Hematopoietic multipotent progenitor cell treated with erythropoietin and hydrocortisone succinate and interleukin-3 and kit ligand, for 4 days (in vitro differentiated cells): Measurements from ENCODE around the gene NR6A1.

Experiments
- DNase-seq: peaks from one replicate; pipeline ENCODE4 v3.0.0-alpha.2; 2015

The NR6A1 gene

GRCh38 chr9:124500028-124500795 lies 270.9 kb downstream of the NR6A1 start:
- no peak for DNase-seq

- DNase-seq, result no peak
Observed at GRCh38 chr9:124499216-124499615, 271.9 kb downstream of the NR6A1 start.

- DNase-seq, result no peak
Observed at GRCh38 chr9:124498499-124499146, 272.5 kb downstream of the NR6A1 start.

- DNase-seq, result no peak
Observed at GRCh38 chr9:124498040-124498439, 273.1 kb downstream of the NR6A1 start.

- DNase-seq, result no peak
Observed at GRCh38 chr9:124497441-124497840, 273.7 kb downstream of the NR6A1 start.

GRCh38 chr9:124496463-124496862 lies 274.6 kb downstream of the NR6A1 start:
- no peak for DNase-seq

GRCh38 chr9:124496075-124496449 lies 275.0 kb downstream of the NR6A1 start:
- DNase-seq, result peak; percentile 69

- peak; percentile 66 for DNase-seq
Observed at GRCh38 chr9:124495126-124496074, 275.7 kb downstream of the NR6A1 start.

GRCh38 chr9:124493794-124494479 lies 277.2 kb downstream of the NR6A1 start:
- DNase-seq, result no peak

GRCh38 chr9:124493218-124493617 lies 277.9 kb downstream of the NR6A1 start:
- no peak for DNase-seq

GRCh38 chr9:124492818-124493217 lies 278.3 kb downstream of the NR6A1 start:
- no peak for DNase-seq

GRCh38 chr9:124491049-124491975 lies 279.8 kb downstream of the NR6A1 start:
- no peak for DNase-seq

- no peak for DNase-seq
Observed at GRCh38 chr9:124490004-124490403, 281.1 kb downstream of the NR6A1 start.

- DNase-seq, result no peak
Observed at GRCh38 chr9:124489222-124489621, 281.9 kb downstream of the NR6A1 start.

- DNase-seq, result no peak
Observed at GRCh38 chr9:124488641-124489210, 282.4 kb downstream of the NR6A1 start.

- no peak for DNase-seq
Observed at GRCh38 chr9:124487260-124488182, 283.6 kb downstream of the NR6A1 start.

- no peak for DNase-seq
Observed at GRCh38 chr9:124486778-124487259, 284.3 kb downstream of the NR6A1 start.

- no peak for DNase-seq
Observed at GRCh38 chr9:124485936-124486335, 285.2 kb downstream of the NR6A1 start.

- no peak for DNase-seq
Observed at GRCh38 chr9:124485201-124485600, 285.9 kb downstream of the NR6A1 start.

GRCh38 chr9:124483481-124483880 lies 287.6 kb downstream of the NR6A1 start:
- DNase-seq, result no peak
